ENCODE data around the gene KCNK1.

- TF ChIP-seq, protein P1, sequence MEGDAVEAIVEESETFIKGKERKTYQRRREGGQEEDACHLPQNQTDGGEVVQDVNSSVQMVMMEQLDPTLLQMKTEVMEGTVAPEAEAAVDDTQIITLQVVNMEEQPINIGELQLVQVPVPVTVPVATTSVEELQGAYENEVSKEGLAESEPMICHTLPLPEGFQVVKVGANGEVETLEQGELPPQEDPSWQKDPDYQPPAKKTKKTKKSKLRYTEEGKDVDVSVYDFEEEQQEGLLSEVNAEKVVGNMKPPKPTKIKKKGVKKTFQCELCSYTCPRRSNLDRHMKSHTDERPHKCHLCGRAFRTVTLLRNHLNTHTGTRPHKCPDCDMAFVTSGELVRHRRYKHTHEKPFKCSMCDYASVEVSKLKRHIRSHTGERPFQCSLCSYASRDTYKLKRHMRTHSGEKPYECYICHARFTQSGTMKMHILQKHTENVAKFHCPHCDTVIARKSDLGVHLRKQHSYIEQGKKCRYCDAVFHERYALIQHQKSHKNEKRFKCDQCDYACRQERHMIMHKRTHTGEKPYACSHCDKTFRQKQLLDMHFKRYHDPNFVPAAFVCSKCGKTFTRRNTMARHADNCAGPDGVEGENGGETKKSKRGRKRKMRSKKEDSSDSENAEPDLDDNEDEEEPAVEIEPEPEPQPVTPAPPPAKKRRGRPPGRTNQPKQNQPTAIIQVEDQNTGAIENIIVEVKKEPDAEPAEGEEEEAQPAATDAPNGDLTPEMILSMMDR (IDR thresholded peaks at IDR 0.05): no peak
- no peak for TF ChIP-seq POLR2A (IDR thresholded peaks at IDR 0.05)
Measured at GRCh38 chr1:233569636-233570035, 44.3 kb upstream of the KCNK1 start.

Measured in testis (tissue), 2 donors.